K562 (cell line): Measurements from ENCODE around the gene ABHD14A. TPM values are rescaled to one million over a fixed set of nuclear protein-coding genes. Genes with fewer than 3 reads are reported as not detected.

Experiments
- ATAC-seq: fragments of 200-7000 bp; cut with Tn5 transposase; 3 replicates; pipeline ENCODE4 v1.9.1; 2020; ENCODE audit warnings: moderate library complexity
- BruUV-seq: library from RNA; stranded (reverse); fragments of 400-500 nt; replicated peaks from 2 replicates; lab custom pipeline; 2021; lab: Mats Ljungman, UMichigan
- CTCF ChIA-PET: fragments of 300-600 bp; formaldehyde crosslinking; extraction: SDS; loops from one replicate; lab custom pipeline; 2021; ENCODE audit warnings: low intra/inter-chr PET ratio; lab: Yijun Ruan, JAX
- POLR2A ChIA-PET: fragments of 300-600, 350-650 bp; sonication (Branson Sonifier 250); formaldehyde crosslinking; extraction: SDS; loops from one replicate; lab custom pipeline; 2021; ENCODE audit warnings: antibody characterized with exemption, inconsistent platforms; lab: Yijun Ruan, JAX
- DNase-seq, 4 experiments: peaks; one replicate each; pipeline versions ENCODE4 v3.0.0 to v3.0.0-alpha.2; 2011 to 2018; ENCODE audit warnings: low spot score in 3 of 4, mixed read lengths in 3 of 4; ENCODE audit errors: extremely low read depth in 1 of 4
- FAIRE-seq: peaks from 2 replicates; lab custom pipeline; 2011; peaks lifted over from hg19 to GRCh38; lab: Jason Lieb, UNC
- H2AFZ ChIP-seq: 2 replicates; pipeline ENCODE4 v1.6.0; 2011; ENCODE audit warnings: low read depth, low read length, control low read depth, inconsistent platforms
- H3K27ac ChIP-seq: fragments of 200-600 bp; 3 replicates; pipeline ENCODE4 v1.8.0; 2011; ENCODE audit warnings: low read depth, mild to moderate bottlenecking, control low read depth, inconsistent platforms, low read length, moderate library complexity, mixed read lengths; ENCODE audit errors: extremely low read depth
- H3K27me3 ChIP-seq, 2 experiments: fragments of 300-600 bp in 1 of 2; 2 replicates in 1 of 2; 3 replicates in 1 of 2; pipeline versions ENCODE4 v1.6.0 to v1.8.0; 2011; ENCODE audit warnings: inconsistent platforms in 2 of 2, low read length in 2 of 2, mild to moderate bottlenecking in 1 of 2, mixed read lengths in 1 of 2, moderate library complexity in 1 of 2; ENCODE audit not compliant: control insufficient read depth in 2 of 2, insufficient read depth in 2 of 2
- H3K36me3 ChIP-seq: fragments of 300-600 bp; 3 replicates; pipeline ENCODE4 v1.8.0; 2011; ENCODE audit warnings: mild to moderate bottlenecking, low read length, inconsistent platforms; ENCODE audit not compliant: control insufficient read depth, insufficient read depth
- H3K4me1 ChIP-seq, 2 experiments: fragments of 200-600 bp in 1 of 2; replicated peaks in 1 of 2; 2 replicates in 1 of 2; 3 replicates in 1 of 2; pipeline versions ENCODE4 v1.5.1 to v1.8.0; 2011; ENCODE audit warnings: inconsistent platforms in 2 of 2, low read length in 2 of 2, mild to moderate bottlenecking in 1 of 2, mixed read lengths in 1 of 2, moderate library complexity in 1 of 2; ENCODE audit not compliant: control insufficient read depth in 2 of 2, insufficient read depth in 2 of 2
- H3K4me2 ChIP-seq: 2 replicates; pipeline ENCODE4 v1.6.1; 2011; ENCODE audit warnings: low read length, control low read depth, inconsistent platforms, mixed read lengths; ENCODE audit not compliant: insufficient read depth
- H3K4me3 ChIP-seq: fragments of 200-600 bp; sonication (generic), shearing (Covaris generic); 2 replicates; pipeline ENCODE4 v1.5.1; 2016; ENCODE audit warnings: control low read depth, inconsistent platforms
- H3K79me2 ChIP-seq: fragments of 200-600 bp; 3 replicates; pipeline ENCODE4 v1.8.0; 2011; ENCODE audit warnings: low read length, inconsistent platforms; ENCODE audit not compliant: control insufficient read depth, insufficient read depth
- H3K9ac ChIP-seq, 2 experiments: 2 replicates each; pipeline versions ENCODE4 v1.6.0 to v1.6.1; 2011; ENCODE audit warnings: low read depth in 2 of 2, low read length in 2 of 2, control low read depth in 1 of 2, inconsistent platforms in 1 of 2, mild to moderate bottlenecking in 1 of 2, mixed read lengths in 1 of 2; ENCODE audit not compliant: insufficient read depth in 1 of 2
- H3K9me1 ChIP-seq: one replicate; pipeline ENCODE4 v1.6.0; 2011; ENCODE audit warnings: inconsistent platforms, mild to moderate bottlenecking, low read length, moderate library complexity; ENCODE audit not compliant: control insufficient read depth, insufficient read depth
- H3K9me3 ChIP-seq: replicated peaks from 2 replicates; pipeline ENCODE4 v1.5.1; 2011; ENCODE audit warnings: low read depth, low read length, inconsistent platforms; ENCODE audit not compliant: control insufficient read depth, insufficient read depth
- H4K20me1 ChIP-seq: replicated peaks from 2 replicates; pipeline ENCODE4 v1.6.1; 2011; ENCODE audit warnings: low read length, inconsistent platforms, mixed read lengths; ENCODE audit not compliant: control insufficient read depth, insufficient read depth
- CBFA2T3 ChIP-seq: fragments of 450-650 bp; IDR thresholded peaks from 2 replicates; pipeline ENCODE4 v1.6.1; 2017
- E4F1 ChIP-seq: fragments of 250-450 bp; sonication (Bioruptor Pico); IDR thresholded peaks from 2 replicates; pipeline ENCODE4 v1.5.0; 2021; ENCODE audit warnings: mild to moderate bottlenecking, borderline replicate concordance
- GATA2 ChIP-seq: sonication (generic); formaldehyde crosslinking; IDR thresholded peaks from 2 replicates; pipeline ENCODE4 v1.4.0; 2020; ENCODE audit warnings: mild to moderate bottlenecking, missing genetic modification reagents
- KLF1 ChIP-seq: fragments of 450-650 bp; IDR thresholded peaks from 2 replicates; pipeline ENCODE4 v1.6.1; 2016; ENCODE audit warnings: missing genetic modification characterization, missing compliant biosample characterization
- MEF2A ChIP-seq: IDR thresholded peaks from 2 replicates; pipeline ENCODE4 v1.6.1; 2011; ENCODE audit warnings: low read depth, mild to moderate bottlenecking, low read length, moderate library complexity; ENCODE audit not compliant: control insufficient read depth
- MIER1 ChIP-seq: fragments of 450-650 bp; IDR thresholded peaks from 2 replicates; pipeline ENCODE4 v1.6.1; 2016; ENCODE audit warnings: antibody characterized with exemption, mild to moderate bottlenecking, low read depth
- NCOA1 ChIP-seq: fragments of 450-650 bp; IDR thresholded peaks from 2 replicates; pipeline ENCODE4 v1.6.1; 2016; ENCODE audit warnings: low read depth
- PATZ1 ChIP-seq: fragments of 250-450 bp; sonication (Bioruptor Pico); IDR thresholded peaks from 2 replicates; pipeline ENCODE4 v1.5.0; 2020; ENCODE audit warnings: mild to moderate bottlenecking, borderline replicate concordance
- POLR2A ChIP-seq: fragments of 450-650 bp; conservative IDR thresholded peaks from 2 replicates; pipeline ENCODE4 v1.6.1; 2016
- POLR3A ChIP-seq: IDR thresholded peaks from 2 replicates; pipeline ENCODE4 v1.6.1; 2011; ENCODE audit warnings: borderline replicate concordance, mild to moderate bottlenecking, moderate library complexity; ENCODE audit not compliant: insufficient read length, insufficient read depth; ENCODE audit errors: extremely low read depth
- SIX5 ChIP-seq, 2 experiments: IDR thresholded peaks; 2 replicates each; pipeline ENCODE4 v1.6.1; 2011; ENCODE audit warnings: low read length in 2 of 2, borderline replicate concordance in 1 of 2, low read depth in 1 of 2, mild to moderate bottlenecking in 1 of 2, moderate library complexity in 1 of 2; ENCODE audit not compliant: insufficient read depth in 1 of 2
- SMARCA4 ChIP-seq: fragments of 450-650 bp; IDR thresholded peaks from 2 replicates; pipeline ENCODE4 v1.6.1; 2016
- SNRNP70 ChIP-seq: fragments of 200-400 bp; formaldehyde crosslinking; optimal IDR thresholded peaks from 2 replicates; pipeline ENCODE3; 2017; ENCODE audit warnings: low read depth, low read length
- TEAD2 ChIP-seq: fragments of 450-650 bp; IDR thresholded peaks from 2 replicates; pipeline ENCODE4 v1.6.1; 2016; ENCODE audit warnings: missing genetic modification characterization, control low read depth, missing compliant biosample characterization
- ZC3H4 ChIP-seq: sonication (generic); formaldehyde crosslinking; IDR thresholded peaks from 2 replicates; pipeline ENCODE4 v1.9.0; 2021; ENCODE audit warnings: missing genetic modification reagents, borderline replicate concordance
- ZNF511 ChIP-seq: sonication (generic); formaldehyde crosslinking; IDR thresholded peaks from 2 replicates; pipeline ENCODE4 v1.8.0; 2022; ENCODE audit warnings: mild to moderate bottlenecking, missing genetic modification reagents
- ZNF57 ChIP-seq: fragments of 450-650 bp; formaldehyde crosslinking; IDR thresholded peaks from 2 replicates; pipeline ENCODE4 v1.4.0; 2020; ENCODE audit warnings: mild to moderate bottlenecking, moderate library complexity
- ZNF75A ChIP-seq: fragments of 450-650 bp; formaldehyde crosslinking; IDR thresholded peaks from 2 replicates; pipeline ENCODE4 v1.4.0; 2020; ENCODE audit warnings: mild to moderate bottlenecking
- ZSCAN29 ChIP-seq: fragments of 450-650 bp; IDR thresholded peaks from 2 replicates; pipeline ENCODE4 v1.6.1; 2017
- in situ Hi-C: fragments of 300-500 bp; cut with MboI; formaldehyde crosslinking; loops from 4 replicates; pipeline ENCODE4 v1.15.0; 2018; ENCODE audit warnings: inconsistent platforms, mixed read lengths
- intact Hi-C: fragments of 100-400 bp; cut with micrococcal nuclease; formaldehyde crosslinking; loops from 2 replicates; pipeline ENCODE4 v1.14.2; 2022
- polyA plus RNA-seq, 8 experiments: library from polyadenylated mRNA; depleted of rRNA in 4 of 8; stranded (reverse) in 5 of 8; unstranded in 3 of 8; fragments of >200 nt; fragmentation: Nextera tagmentation in 2 of 8; fragmentation: Illumina TruSeq in 1 of 8; extraction: Ambion mirVana in 2 of 8; extraction: Trizol in 1 of 8; gene quantifications; 2 replicates each; pipeline versions ENCODE4 v1.2.1 to v1.2.3, GENCODE V29; 2011 to 2014; ENCODE audit warnings: inconsistent platforms in 1 of 8, missing spikeins in 1 of 8
- total RNA-seq, 7 experiments: library from RNA; depleted of rRNA in 6 of 7; stranded (reverse); fragments of >200 nt in 6 of 7; fragmentation: Illumina TruSeq in 2 of 7; extraction: Trizol in 2 of 7; gene quantifications; 2 replicates each; pipeline versions ENCODE4 v1.2.1 to v1.2.3, GENCODE V29; 2011 to 2021; ENCODE audit warnings: low replicate concordance in 1 of 7

ABHD14A gene
- total and polyA plus RNA-seq, 9 of the 15 experiments (the other 6 are each of a cell fraction or from before 2014, with no cell fraction given), result 0.90 to 10.5 (median 8.3) TPM

GRCh38 chr3:52007291-52007690 is 32.4 kb downstream of the ABHD14A start (continued):
- no peak for TF ChIP-seq CBFA2T3

- no peak for FAIRE-seq
- no peak for DNase-seq
- Histone ChIP-seq H3K4me3 (no peak overlapping the region), H2AFZ (no peak overlapping the region), H3K79me2 (no peaks in the 10 kb centered on the region), H3K9ac (no peak overlapping the region), H3K4me2 (no peak overlapping the region), H3K9me1 (no peaks in the 10 kb centered on the region), H3K4me1 (peaks cover 24 to 26% of the 10 kb centered on the region in 2 experiments), H3K27me3 (no peaks in the 10 kb centered on the region), H3K9me3 (no peaks in the 10 kb centered on the region), H3K27ac (no peak overlapping the region), H4K20me1 (no peaks in the 10 kb centered on the region), H3K36me3 (no peaks in the 10 kb centered on the region)
- intact Hi-C loops (no loop called here), in situ Hi-C loops (loop anchor here (5.0 to 25.0 kb wide), 2 partner anchors 37 to 377 kb away; no protein-coding TSS in a partner anchor)
- no TSS peak for BruUV-seq
- ChIA-PET POLR2A (no interaction called here), CTCF (no interaction called here)
- ATAC-seq, result no peak
- TF ChIP-seq KLF1 (tag) (no peak), SNRNP70 (no peak), POLR2A (no peak), POLR3A (no peak), GATA2 (CRISPR knock-in tag) (no peak), ZNF511 (CRISPR knock-in tag) (no peak), E4F1 (CRISPR knock-in tag) (no peak), MIER1 (no peak), SMARCA4 (no peak), ZNF57 (CRISPR knock-in tag) (no peak), ZC3H4 (CRISPR knock-in tag) (no peak), PATZ1 (CRISPR knock-in tag) (no peak), ZSCAN29 (no peak), SIX5 (IDR thresholded peaks at IDR 0.05; ENCODE audit: borderline replicate concordance in 1 of 2, insufficient read depth in 1 of 2, low read depth in 1 of 2, low read length in 2 of 2) (no peak), ZNF75A (CRISPR knock-in tag) (no peak), NCOA1 (no peak), TEAD2 (tag) (no peak), MEF2A (no peak)
Observed at GRCh38 chr3:52010431-52010830, 35.6 kb downstream of the ABHD14A start.
